MCF 10A (cell line): ENCODE data around the gene SLC25A1. TPM values are rescaled to one million over a fixed set of nuclear protein-coding genes. Genes with fewer than 3 reads are reported as not detected.
"Not testable (repeated sequence)": the region's sequence is repeated elsewhere in the genome, so short reads cannot be mapped to it uniquely, and the experiment has no call there.

Experiments used
- BruUV-seq: library from RNA; stranded (reverse); fragments of 400-500 nt; replicated peaks from 2 replicates; lab custom pipeline; 2021; lab: Mats Ljungman, UMichigan
- CTCF ChIA-PET: fragments of 300-600 bp; sonication (Branson Sonifier 250); formaldehyde crosslinking; extraction: SDS; loops from one replicate; lab custom pipeline; 2021; ENCODE audit warnings: antibody characterized with exemption, inconsistent platforms; lab: Yijun Ruan, JAX
- POLR2A ChIA-PET: fragments of 300-600, 350-650 bp; sonication (Branson Sonifier 250); formaldehyde crosslinking; extraction: SDS; loops from one replicate; lab custom pipeline; 2020; ENCODE audit warnings: antibody characterized with exemption, inconsistent platforms; lab: Yijun Ruan, JAX
- DNase-seq: peaks from one replicate; pipeline ENCODE4 v3.0.0-alpha.2; 2018; ENCODE audit not compliant: unreplicated experiment
- H3K27ac Mint-ChIP-seq: one replicate; pipeline ENCODE4 v1.8.0; 2022; ENCODE audit warnings: mild to moderate bottlenecking, low read depth, mixed read lengths; ENCODE audit not compliant: unreplicated experiment
- H3K27me3 Mint-ChIP-seq: one replicate; pipeline ENCODE4 v1.8.0; 2022; ENCODE audit warnings: mixed read lengths; ENCODE audit not compliant: insufficient read depth, unreplicated experiment
- H3K36me3 Mint-ChIP-seq: one replicate; pipeline ENCODE4 v1.8.0; 2022; ENCODE audit warnings: mild to moderate bottlenecking, moderate library complexity, mixed read lengths; ENCODE audit not compliant: insufficient read depth, unreplicated experiment
- H3K4me1 Mint-ChIP-seq: one replicate; pipeline ENCODE4 v1.8.0; 2022; ENCODE audit warnings: mixed read lengths; ENCODE audit not compliant: insufficient read depth, unreplicated experiment
- H3K4me3 Mint-ChIP-seq: one replicate; pipeline ENCODE4 v1.8.0; 2022; ENCODE audit warnings: mild to moderate bottlenecking, moderate library complexity, mixed read lengths; ENCODE audit not compliant: unreplicated experiment
- H3K9me3 Mint-ChIP-seq: one replicate; pipeline ENCODE4 v1.8.0; 2022; ENCODE audit warnings: mixed read lengths; ENCODE audit not compliant: unreplicated experiment
- CTCF ChIP-seq: fragments of 200-600 bp; IDR thresholded peaks from one replicate; pipeline ENCODE4 v1.8.0; 2022; ENCODE audit warnings: antibody characterized with exemption, mild to moderate bottlenecking; ENCODE audit not compliant: unreplicated experiment
- intact Hi-C: fragments of 100-400 bp; cut with micrococcal nuclease; formaldehyde crosslinking; loops from 2 replicates; pipeline ENCODE4 v1.14.1; 2022
- total RNA-seq: library from RNA; stranded (reverse); gene quantifications from 2 replicates; pipeline ENCODE4 v1.2.3, GENCODE V29; 2022

Gene SLC25A1
- total RNA-seq, 1 experiment from 2014 or later: 53.9 TPM

GRCh38 chr22:19166421-19166820 is 12.1 kb downstream of the SLC25A1 start:
- Mint-ChIP-seq H3K36me3 (peaks cover 5% of the 10 kb centered on the region), H3K4me3 (no peak overlapping the region), H3K27ac (no peak overlapping the region), H3K9me3 (no peaks in the 10 kb centered on the region), H3K27me3 (peaks cover 33% of the 10 kb centered on the region), H3K4me1 (peaks cover 9% of the 10 kb centered on the region)
- intact Hi-C loops: no loop called here
- BruUV-seq: no TSS peak
- DNase-seq: no peak
- TF ChIP-seq CTCF: no peak
- POLR2A ChIA-PET: no interaction called here
- CTCF ChIA-PET: no interaction called here

- DNase-seq: no peak
- H3K36me3 Mint-ChIP-seq: no peaks in the 10 kb centered on the region
- intact Hi-C loops: no loop called here
- ChIA-PET CTCF (no interaction called here), POLR2A (no interaction called here)
- no peaks in the 10 kb centered on the region for H3K9me3 Mint-ChIP-seq
- TF ChIP-seq CTCF: no peak
- BruUV-seq: no TSS peak
- H3K4me1 Mint-ChIP-seq: no peaks in the 10 kb centered on the region
- no peak overlapping the region for H3K27ac Mint-ChIP-seq
- H3K27me3 Mint-ChIP-seq: peaks cover 32% of the 10 kb centered on the region
- H3K4me3 Mint-ChIP-seq: no peak overlapping the region
These were observed 14.1 kb downstream of the SLC25A1 start for GRCh38 chr22:19164425-19164824.

- H3K27me3 Mint-ChIP-seq, POLR2A ChIA-PET: not testable (repeated sequence)
- CTCF ChIA-PET: interaction anchor here (0.7 to 1.3 kb wide), 3 partner anchors 12 to 295 kb away, joined by 3 to 5 read pairs (median 3); partner anchors contain the start of gene ESS2
These were observed 19.9 kb downstream of the SLC25A1 start for GRCh38 chr22:19158649-19159048.

GRCh38 chr22:19156109-19156508 is 22.4 kb downstream of the SLC25A1 start:
- H3K9me3 Mint-ChIP-seq, H3K4me1 Mint-ChIP-seq, H3K4me3 Mint-ChIP-seq, BruUV-seq, H3K27ac Mint-ChIP-seq, intact Hi-C loops, H3K36me3 Mint-ChIP-seq, DNase-seq: not testable (repeated sequence)
- CTCF ChIA-PET: interaction anchor here (2.8 kb wide), 1 partner anchor 11 kb away, joined by 15 read pairs; the partner anchor contains the start of gene ESS2
- POLR2A ChIA-PET: interaction anchor here (0.9 kb wide), 1 partner anchor 18 kb away, joined by 4 read pairs; no protein-coding TSS in a partner anchor
- H3K27me3 Mint-ChIP-seq: peaks cover 24% of the 10 kb centered on the region

More at GRCh38 chr22:19158649-19159048, 19.9 kb downstream of the SLC25A1 start:
- H3K9me3 Mint-ChIP-seq, H3K36me3 Mint-ChIP-seq, DNase-seq, H3K4me1 Mint-ChIP-seq, H3K4me3 Mint-ChIP-seq, BruUV-seq, H3K27ac Mint-ChIP-seq, intact Hi-C loops: not testable (repeated sequence)

GRCh38 chr22:19152942-19153883 is 25.3 kb downstream of the SLC25A1 start:
- Mint-ChIP-seq H3K27ac (no peak overlapping the region), H3K9me3 (peaks cover 8% of the 10 kb centered on the region), H3K36me3 (no peaks in the 10 kb centered on the region), H3K4me1 (no peaks in the 10 kb centered on the region), H3K4me3 (no peak overlapping the region), H3K27me3 (peaks cover 31% of the 10 kb centered on the region)
- no peak for TF ChIP-seq CTCF
- intact Hi-C loops: no loop called here
- POLR2A ChIA-PET: interaction anchor here (1.1 to 3.7 kb wide), 2 partner anchors 9 to 106 kb away, joined by 4 to 14 read pairs; partner anchors contain the start of gene ESS2
- BruUV-seq: no TSS peak
- CTCF ChIA-PET: interaction anchor here (0.6 to 2.8 kb wide), 5 partner anchors 9 to 1401 kb away, joined by 3 to 15 read pairs (median 3); partner anchors contain the start of gene ESS2
- no peak for DNase-seq
